Aorta (tissue), 5 donors: Measurements from ENCODE around the gene ASAP2. TPM values are rescaled to one million over a fixed set of nuclear protein-coding genes. Genes with fewer than 3 reads are reported as not detected.
A peak's percentile ranks its signal among the peaks of the same experiment; 100 is the strongest.

Experiments used
- ATAC-seq: fragments of 200-7000 bp; cut with Tn5 transposase; one replicate; pipeline ENCODE4 v1.9.1; 2022; ENCODE audit warnings: moderate library complexity; ENCODE audit not compliant: low FRiP score
- DNase-seq, 2 donors: peaks; one replicate each; pipeline ENCODE4 v3.0.0-alpha.2; 2020
- H3K27ac ChIP-seq, 2 donors: one replicate each; pipeline ENCODE4 v1.5.1; 2013; ENCODE audit warnings: low read length in 2 of 2, mild to moderate bottlenecking in 2 of 2, moderate library complexity in 2 of 2, control low read depth in 1 of 2, inconsistent platforms in 1 of 2, low read depth in 1 of 2
- H3K27me3 ChIP-seq, 2 donors: one replicate each; pipeline ENCODE4 v1.6.1; 2013; ENCODE audit warnings: control low read depth in 1 of 2, low read length in 1 of 2, mild to moderate bottlenecking in 1 of 2, moderate library complexity in 1 of 2; ENCODE audit not compliant: insufficient read depth in 2 of 2, control insufficient read depth in 1 of 2
- H3K36me3 ChIP-seq, 2 donors: one replicate each; pipeline ENCODE4 v1.6.1; 2013; ENCODE audit warnings: control low read depth in 1 of 2, low read length in 1 of 2, mild to moderate bottlenecking in 1 of 2; ENCODE audit not compliant: insufficient read depth in 2 of 2, control insufficient read depth in 1 of 2
- H3K4me1 ChIP-seq, 2 donors: one replicate each; pipeline ENCODE4 v1.6.1; 2013; ENCODE audit warnings: low read length in 2 of 2, control low read depth in 1 of 2, mild to moderate bottlenecking in 1 of 2, moderate library complexity in 1 of 2; ENCODE audit not compliant: insufficient read depth in 2 of 2, control insufficient read depth in 1 of 2
- H3K4me3 ChIP-seq, 2 donors: one replicate each; pipeline ENCODE4 v1.5.1; 2013; ENCODE audit warnings: low read length in 2 of 2, control low read depth in 1 of 2, mild to moderate bottlenecking in 1 of 2
- H3K9me3 ChIP-seq: one replicate; pipeline ENCODE4 v1.6.1; 2013; ENCODE audit warnings: mild to moderate bottlenecking, low read length; ENCODE audit not compliant: control insufficient read depth
- WGBS, 2 donors: extraction: QIAGEN DNeasy Blood & Tissue Kit; methylation state at CpG; one replicate each; pipeline ENCODE4 v1.1.7; 2013; 5-methylcytosine and 5-hydroxymethylcytosine counted together
- intact Hi-C, 2 donors: fragments of 100-400 bp; cut with DNase I; formaldehyde crosslinking; loops; one replicate each; pipeline versions ENCODE4 v1.14.2 to v1.15.0; 2022
- polyA plus RNA-seq, 2 donors: library from polyadenylated mRNA; stranded (reverse); fragments of 200-250 nt; gene quantifications; one replicate each; pipeline ENCODE4 v1.2.3, GENCODE V29; 2013
- total RNA-seq, 2 donors: library from RNA; stranded (reverse); fragmentation: NEBNext Ultra II Directional; extraction: Animal tissue kit (Norgen Biotek cat#: 25700); gene quantifications; one replicate each; pipeline ENCODE4 v1.2.1, GENCODE V29; 2021
- donor health status: healthy with polysubstance abuse.
- donor health status: Bipolar disorder and iron deficiency.
- donor health status: DM: no; HTN: no; CAD: no.
- donor health status: DM: no; HTN: no; CAD: no.
- donor health status: DM: yes; HTN: yes; CAD: no.

ASAP2 gene
- total and polyA plus RNA-seq, 4 donors: 16.7 to 72.4 (median 48.8) TPM

DNA sequence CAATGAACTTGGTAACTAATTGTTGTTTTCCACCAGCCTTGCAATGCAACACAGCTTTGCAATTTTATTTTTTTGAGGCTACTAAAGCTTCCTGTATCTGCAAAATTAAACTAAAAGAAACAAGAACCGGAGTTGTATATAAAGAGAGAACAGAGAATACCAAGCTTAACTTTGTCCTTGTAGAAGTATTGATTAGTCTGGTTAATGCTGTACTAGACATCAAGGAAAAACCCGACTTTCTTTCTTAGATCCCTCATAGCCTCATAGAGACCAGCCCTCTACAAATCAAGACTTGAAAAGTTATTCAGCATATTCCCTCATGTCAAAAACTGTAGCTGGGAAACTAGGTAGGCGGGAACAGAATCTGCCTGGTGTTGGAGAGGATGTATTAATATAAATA lies 1.7 kb upstream of the ASAP2 start:
- intact Hi-C loops: loop anchor here (5.0 kb wide), 3 partner anchors 47 to 102 kb away; no protein-coding TSS in a partner anchor
- H3K9me3 ChIP-seq: no peaks in the 10 kb centered on the region
- H3K36me3 ChIP-seq: no peaks in the 10 kb centered on the region
- no peak overlapping the region for H3K4me3 ChIP-seq
- DNase-seq (no peak), ATAC-seq (no peak)
- 77 to 83% methylated on average over 3 of the region's 3 CpGs for WGBS, 2 donors
- H3K27me3 ChIP-seq: no peaks in the 10 kb centered on the region
- H3K27ac ChIP-seq: no peak overlapping the region
- H3K4me1 ChIP-seq: peaks cover 0 to 6% of the 10 kb centered on the region in 2 donors

DNA sequence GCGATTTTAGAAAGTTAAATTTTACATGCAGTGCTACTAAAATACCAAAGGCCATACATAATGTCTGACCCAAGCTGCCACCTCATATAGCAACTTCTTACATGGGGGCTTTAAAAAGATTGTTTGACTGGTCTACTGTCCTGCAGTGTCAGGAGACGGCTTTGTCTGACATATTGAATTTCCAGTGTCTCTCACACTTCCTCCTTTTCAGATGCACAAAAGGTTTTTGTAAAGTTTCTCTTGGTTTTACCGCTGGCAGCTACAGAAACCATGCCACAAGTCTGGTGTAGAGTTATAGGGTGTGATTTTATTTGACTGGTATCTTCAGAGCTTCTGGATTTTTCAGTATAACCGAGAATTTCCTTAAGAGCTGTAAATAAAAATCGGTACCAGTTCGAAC lies 1.1 kb upstream of the ASAP2 start:
- ATAC-seq (no peak), DNase-seq (no peak)

DNA sequence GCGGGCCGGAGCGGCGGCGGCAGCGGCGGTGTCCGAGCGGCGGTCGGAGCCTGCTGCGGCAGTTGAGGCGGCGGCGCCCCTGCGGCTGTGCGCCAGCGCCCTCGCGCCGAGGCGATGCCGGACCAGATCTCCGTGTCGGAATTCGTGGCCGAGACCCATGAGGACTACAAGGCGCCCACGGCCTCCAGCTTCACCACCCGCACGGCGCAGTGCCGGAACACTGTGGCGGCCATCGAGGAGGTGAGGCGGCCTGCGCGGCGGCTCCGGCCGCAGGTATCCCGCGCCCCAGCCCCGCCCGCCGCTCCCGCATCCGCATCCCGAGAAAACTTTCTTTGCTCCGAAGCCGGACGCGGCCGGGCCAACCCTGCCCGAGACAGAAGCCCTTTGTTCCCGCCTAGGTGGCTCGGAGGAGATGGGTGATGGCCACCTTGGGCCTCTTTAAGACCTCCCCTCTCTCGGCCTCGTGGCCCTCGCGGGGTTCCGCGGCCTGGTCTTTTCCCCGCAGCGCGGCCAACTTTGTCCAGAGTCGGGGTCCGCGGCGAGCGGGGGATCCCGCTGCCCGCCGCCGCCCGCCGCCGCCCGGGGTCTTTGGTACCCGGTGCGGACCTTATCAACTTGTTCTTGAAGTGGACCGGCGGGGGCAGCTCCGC lies 504 bp downstream of the ASAP2 start:
- ATAC-seq: peak; percentile 26
- peaks cover 0 to 3% of the 10 kb centered on the region in 2 donors for H3K4me1 ChIP-seq
- intact Hi-C loops: loop anchor here (2.0 to 5.0 kb wide), 5 partner anchors 45 to 126 kb away; no protein-coding TSS in a partner anchor
- 0% methylated on average over 72 to 84 of the region's 84 CpGs for WGBS, 2 donors
- H3K27ac ChIP-seq: peak overlapping the region; percentile 90 to 92
- no peaks in the 10 kb centered on the region for H3K36me3 ChIP-seq
- DNase-seq: peak in 1 of 2 donors; percentile 83
- H3K9me3 ChIP-seq: no peaks in the 10 kb centered on the region
- no peaks in the 10 kb centered on the region for H3K27me3 ChIP-seq
- peak overlapping the region; percentile 87 to 95 for H3K4me3 ChIP-seq

More for the DNA sequence above, 1.1 kb upstream of the ASAP2 start:
- Histone ChIP-seq H3K4me3 (peak overlapping the region; percentile 87 to 95), H3K4me1 (peaks cover 0 to 6% of the 10 kb centered on the region in 2 donors), H3K27ac (peak overlapping the region in 1 of 2 donors; percentile 61), H3K9me3 (no peaks in the 10 kb centered on the region), H3K36me3 (no peaks in the 10 kb centered on the region), H3K27me3 (no peaks in the 10 kb centered on the region)
- 14 to 16% methylated on average over 6 of the region's 6 CpGs for WGBS, 2 donors
- intact Hi-C loops: loop anchor here (5.0 kb wide), 3 partner anchors 47 to 102 kb away; no protein-coding TSS in a partner anchor

DNA sequence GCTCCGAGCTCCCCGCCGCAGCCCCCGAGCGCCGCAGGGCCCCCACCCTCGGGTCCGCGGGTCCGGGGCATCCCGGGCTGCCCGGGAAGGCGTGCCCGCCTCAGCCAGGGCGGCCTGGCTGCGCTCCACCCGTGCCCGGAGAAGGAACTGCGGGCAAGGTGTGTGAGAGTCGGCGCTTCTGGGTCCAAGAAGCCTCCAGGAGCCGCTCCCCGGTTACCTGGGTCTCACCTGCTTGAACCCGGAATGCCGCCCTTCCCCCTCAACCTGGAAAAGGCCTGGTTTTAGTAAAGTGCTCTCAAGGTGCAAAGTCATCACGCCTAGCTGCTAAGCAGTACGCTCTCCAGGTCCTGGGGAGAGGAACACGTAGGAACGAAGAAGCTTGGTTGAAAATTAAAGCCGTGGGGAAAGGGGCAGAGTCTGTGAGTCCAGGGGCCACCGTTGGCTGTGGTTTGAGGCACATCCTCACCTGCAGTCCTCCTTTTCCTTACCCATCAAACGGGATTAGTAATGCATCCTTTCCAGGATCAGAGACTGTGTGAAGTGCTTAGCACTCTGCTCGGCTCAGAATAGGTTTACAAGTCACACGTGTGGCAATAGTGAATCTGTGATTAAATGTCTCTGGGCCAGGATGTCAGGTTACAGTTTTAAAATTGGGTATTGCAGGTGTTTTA lies 1.2 kb downstream of the ASAP2 start:
- no peak for DNase-seq

DNA sequence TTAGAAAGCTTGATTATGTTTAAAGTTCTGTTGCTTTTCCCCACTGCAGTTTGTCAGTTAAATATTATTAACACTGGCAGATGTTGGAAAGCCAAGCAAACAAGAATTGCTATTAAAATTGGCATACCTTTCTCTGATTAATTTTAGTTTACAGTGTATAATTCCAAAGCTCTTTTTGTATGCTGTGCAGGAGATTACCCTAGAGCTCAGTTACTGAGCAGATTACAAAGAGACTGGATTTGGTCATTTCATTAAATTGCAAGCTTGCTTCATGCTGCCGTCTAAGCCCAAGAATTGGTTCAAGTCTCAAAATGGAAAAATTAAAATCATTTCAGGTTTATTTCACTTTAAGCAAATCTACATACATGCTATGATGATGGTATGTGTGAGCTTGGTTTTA lies 2.3 kb downstream of the ASAP2 start:
- DNase-seq: no peak
- ATAC-seq: no peak
- peak overlapping the region in 1 of 2 donors; percentile 95 for H3K4me3 ChIP-seq
- intact Hi-C loops: loop anchor here (5.0 kb wide), 3 partner anchors 43 to 98 kb away; no protein-coding TSS in a partner anchor
- no peaks in the 10 kb centered on the region for H3K9me3 ChIP-seq
- 2 to 6% methylated on average over 1 of the region's 1 CpG for WGBS, 2 donors
- no peaks in the 10 kb centered on the region for H3K36me3 ChIP-seq
- H3K4me1 ChIP-seq: peaks cover 5 to 7% of the 10 kb centered on the region in 2 donors
- peak overlapping the region in 1 of 2 donors; percentile 35 for H3K27ac ChIP-seq
- no peaks in the 10 kb centered on the region for H3K27me3 ChIP-seq

More for the DNA sequence above, 1.2 kb downstream of the ASAP2 start:
- Histone ChIP-seq H3K27me3 (no peaks in the 10 kb centered on the region), H3K27ac (peak overlapping the region; percentile 90 to 92), H3K9me3 (no peaks in the 10 kb centered on the region), H3K4me1 (peaks cover 0 to 3% of the 10 kb centered on the region in 2 donors), H3K4me3 (peak overlapping the region; percentile 87 to 95), H3K36me3 (no peaks in the 10 kb centered on the region)
- 0 to 1% methylated on average over 25 to 34 of the region's 34 CpGs for WGBS, 2 donors
- ATAC-seq: peak; percentile 36
- intact Hi-C loops: loop anchor here (2.0 to 5.0 kb wide), 5 partner anchors 45 to 125 kb away; no protein-coding TSS in a partner anchor

DNA sequence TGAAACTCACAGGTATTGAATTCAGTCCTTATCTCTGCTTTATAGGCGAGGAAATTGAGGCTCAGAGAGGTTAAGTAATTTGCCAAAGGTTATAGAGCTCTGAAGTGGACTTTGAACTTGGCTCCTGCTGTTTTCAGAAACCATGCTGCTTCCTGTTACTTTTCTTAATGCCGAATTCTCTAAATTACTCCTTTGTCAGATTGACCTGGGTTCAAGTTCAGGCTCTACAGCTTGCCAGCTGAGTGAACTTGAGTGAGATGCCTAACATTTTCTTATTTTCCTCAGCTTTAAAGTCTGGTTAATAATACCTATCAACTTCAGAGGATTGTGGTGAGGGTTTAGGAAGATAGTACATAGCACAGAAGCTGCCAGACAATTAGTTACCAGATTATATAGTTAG lies 3.4 kb downstream of the ASAP2 start:
- intact Hi-C loops: loop anchor here (5.0 kb wide), 3 partner anchors 37 to 122 kb away; no protein-coding TSS in a partner anchor
- Histone ChIP-seq H3K4me1 (peaks cover 6 to 10% of the 10 kb centered on the region in 2 donors), H3K27ac (peak overlapping the region; percentile 10 to 15), H3K4me3 (no peak overlapping the region), H3K36me3 (no peaks in the 10 kb centered on the region), H3K9me3 (no peaks in the 10 kb centered on the region), H3K27me3 (no peaks in the 10 kb centered on the region)
- no peak for DNase-seq
- no peak for ATAC-seq
- WGBS, 2 donors: 41 to 44% methylated on average over 2 of the region's 2 CpGs

DNA sequence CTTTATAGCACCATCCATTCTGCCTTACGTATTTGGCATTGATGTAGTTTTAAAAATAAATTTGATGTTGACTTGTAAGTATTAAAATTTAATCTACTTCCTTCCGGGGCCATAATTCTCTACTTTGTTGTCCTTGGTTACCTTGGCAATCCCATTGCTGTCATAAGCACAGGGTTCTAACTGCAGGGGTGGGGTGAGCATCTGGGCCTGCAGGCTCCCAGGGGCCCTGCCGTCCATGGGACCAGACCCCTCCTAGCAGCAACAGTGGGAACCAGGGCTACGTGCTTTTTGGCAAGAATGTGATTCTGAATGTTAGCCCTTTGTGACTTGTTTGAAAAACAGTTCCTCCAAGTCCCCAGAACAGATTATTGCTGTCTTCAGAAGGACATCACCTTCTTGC lies 4.9 kb downstream of the ASAP2 start:
- DNase-seq (no peak), ATAC-seq (peak; percentile 63)
- Histone ChIP-seq H3K36me3 (no peaks in the 10 kb centered on the region), H3K27ac (peak overlapping the region; percentile 53 to 94), H3K9me3 (no peaks in the 10 kb centered on the region), H3K4me1 (peaks cover 3 to 14% of the 10 kb centered on the region in 2 donors), H3K4me3 (no peak overlapping the region), H3K27me3 (no peaks in the 10 kb centered on the region)
- intact Hi-C loops: loop anchor here (5.0 kb wide), 3 partner anchors 36 to 121 kb away; no protein-coding TSS in a partner anchor
- 2 to 4% methylated on average over 4 of the region's 4 CpGs for WGBS, 2 donors

DNA sequence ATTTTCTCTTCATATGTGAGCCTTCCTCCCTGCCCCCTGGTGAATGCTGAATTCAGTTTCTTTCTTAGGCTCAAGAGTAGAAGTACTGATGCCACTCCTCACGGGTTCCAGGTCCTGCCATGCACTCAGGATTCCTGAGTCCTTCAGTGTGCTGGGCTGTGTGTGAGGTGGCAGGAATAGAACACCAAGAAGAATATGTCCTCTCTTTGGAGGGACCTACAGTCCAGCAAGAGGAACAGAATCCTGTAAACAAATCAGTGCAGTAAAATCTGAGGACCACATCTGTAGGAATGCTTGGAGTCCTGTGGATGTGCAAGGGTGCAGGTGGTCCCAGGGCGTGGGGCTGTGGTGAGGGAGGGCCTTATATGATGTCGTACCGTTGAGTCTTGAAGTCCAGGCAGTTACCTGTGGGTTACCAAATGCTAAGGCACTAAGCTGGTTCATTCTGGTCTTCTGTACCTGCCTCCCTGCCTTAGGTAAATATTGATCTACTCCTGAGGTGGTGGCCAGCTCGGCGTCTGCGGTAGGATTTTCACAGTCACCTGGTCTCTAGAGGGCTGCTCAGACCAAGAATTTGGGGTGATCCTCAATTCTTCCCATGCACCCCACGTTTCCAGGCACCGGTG lies 5.5 kb downstream of the ASAP2 start:
- H3K36me3 ChIP-seq: no peaks in the 10 kb centered on the region
- no peak overlapping the region for H3K4me3 ChIP-seq
- H3K27me3 ChIP-seq: no peaks in the 10 kb centered on the region
- ATAC-seq: peak; percentile 5
- peak overlapping the region; percentile 53 to 94 for H3K27ac ChIP-seq
- 61 to 62% methylated on average over 9 of the region's 9 CpGs for WGBS, 2 donors
- DNase-seq: no peak
- H3K4me1 ChIP-seq: peaks cover 3 to 14% of the 10 kb centered on the region in 2 donors
- intact Hi-C loops: loop anchor here (5.0 kb wide), 3 partner anchors 35 to 120 kb away; no protein-coding TSS in a partner anchor
- no peaks in the 10 kb centered on the region for H3K9me3 ChIP-seq
